HTR-8/SVneo (cell line): ENCODE data around the gene AFF2.

Experiments
- DNase-seq: peaks from one replicate; pipeline ENCODE4 v3.0.0; 2011; ENCODE audit warnings: low spot score, mixed read lengths; ENCODE audit not compliant: insufficient read length
- FAIRE-seq: peaks from 2 replicates; lab custom pipeline; 2011; peaks lifted over from hg19 to GRCh38; lab: Jason Lieb, UNC

AFF2 gene

DNA sequence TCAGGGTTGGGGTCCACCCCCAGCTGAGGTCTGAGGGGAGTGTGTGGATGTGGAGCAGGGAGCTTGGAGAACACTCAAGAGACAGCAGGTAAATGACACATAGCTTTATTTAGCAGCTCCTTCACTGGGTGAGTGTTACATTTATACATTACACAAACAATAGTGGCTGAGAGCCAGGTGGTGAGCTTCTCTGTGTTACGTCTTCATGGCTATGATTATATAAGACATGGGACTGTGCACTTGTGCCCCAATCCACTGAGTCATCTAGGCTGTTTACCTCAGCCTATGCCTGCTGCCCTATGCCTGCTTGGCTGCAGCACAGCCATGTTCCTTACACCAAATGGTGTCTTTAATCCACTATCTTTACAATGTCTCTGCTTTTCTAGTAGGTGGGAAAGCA, 459.6 kb downstream of the AFF2 start:
- FAIRE-seq (no peak), DNase-seq (no peak)

DNA sequence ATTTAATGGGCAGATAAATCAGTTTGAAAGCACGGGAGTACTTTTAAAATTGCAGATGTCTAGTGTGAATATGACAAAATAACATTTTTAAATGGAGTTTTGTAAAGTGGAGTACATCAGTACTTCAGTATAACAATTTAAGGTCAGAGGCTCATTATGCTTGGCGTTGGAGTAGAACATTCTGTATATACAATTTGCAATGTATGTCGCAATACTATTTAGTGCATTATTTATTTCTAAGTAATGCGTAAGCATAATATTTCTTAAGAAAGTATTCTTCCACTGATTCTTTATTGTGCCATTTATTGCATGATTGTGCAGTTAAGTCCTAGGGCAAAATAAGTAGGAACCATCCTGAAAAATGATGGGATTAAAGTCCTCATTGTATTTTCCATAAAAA, 461.6 kb downstream of the AFF2 start:
- no peak for DNase-seq
- no peak for FAIRE-seq

DNA sequence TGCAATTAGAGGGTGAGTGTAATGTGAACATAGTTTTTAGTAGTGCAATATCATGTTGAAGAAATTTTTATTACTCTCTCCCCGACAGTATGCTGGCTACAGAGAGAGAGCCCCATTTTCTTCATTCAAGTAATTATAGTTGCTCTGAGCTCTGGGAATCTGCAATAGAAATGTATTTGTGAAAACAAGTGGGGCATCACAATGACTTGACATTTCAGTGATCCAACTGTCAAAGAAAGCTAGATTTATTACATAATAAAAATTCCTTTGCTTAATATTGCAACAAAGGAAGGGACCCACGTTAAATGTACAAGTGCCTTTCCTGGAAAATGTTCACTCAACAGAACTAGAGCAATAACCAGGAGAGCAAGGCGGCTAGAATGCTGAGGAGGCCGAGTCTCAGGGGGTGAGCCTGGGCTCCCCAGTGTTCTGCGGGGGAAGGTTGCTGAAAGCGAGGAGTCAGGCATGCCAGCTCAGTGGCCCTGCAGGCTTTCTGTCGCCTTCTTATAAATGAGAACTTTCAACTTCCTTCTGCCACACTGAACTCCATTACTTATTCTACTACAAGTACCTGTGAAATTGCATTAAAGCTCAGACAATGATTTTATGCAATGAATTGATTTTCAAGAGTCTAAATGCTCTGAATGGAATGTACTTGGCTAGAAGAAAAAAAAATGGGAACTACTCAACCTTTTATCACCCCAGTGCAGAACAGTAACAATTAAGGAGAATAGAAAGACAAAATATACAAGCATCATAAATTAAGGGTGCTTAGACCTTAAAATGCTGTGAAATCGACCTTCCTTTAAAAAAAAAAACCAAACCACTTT, 476.4 kb downstream of the AFF2 start:
- FAIRE-seq (no peak), DNase-seq (no peak)

DNA sequence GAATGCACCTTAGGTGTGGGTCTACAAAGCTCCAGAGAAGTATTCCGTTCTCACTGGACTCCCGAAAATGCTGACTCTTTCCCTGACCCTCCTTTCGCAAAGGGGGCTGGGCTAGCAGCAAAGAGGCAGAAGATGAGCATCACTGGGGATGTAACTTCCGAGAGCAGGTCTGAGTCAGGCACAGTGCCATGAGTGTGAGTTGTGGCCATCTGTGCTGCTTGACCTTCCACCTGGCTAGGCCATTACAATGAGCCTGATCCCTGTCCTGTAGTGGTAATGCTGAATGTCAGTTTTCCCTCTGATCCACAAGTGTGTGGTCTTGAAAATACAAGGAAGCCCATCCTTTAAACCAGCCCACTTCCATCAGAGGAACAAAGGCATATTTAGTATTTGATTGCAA, 479.4 kb downstream of the AFF2 start:
- FAIRE-seq = no peak
- no peak for DNase-seq

DNA sequence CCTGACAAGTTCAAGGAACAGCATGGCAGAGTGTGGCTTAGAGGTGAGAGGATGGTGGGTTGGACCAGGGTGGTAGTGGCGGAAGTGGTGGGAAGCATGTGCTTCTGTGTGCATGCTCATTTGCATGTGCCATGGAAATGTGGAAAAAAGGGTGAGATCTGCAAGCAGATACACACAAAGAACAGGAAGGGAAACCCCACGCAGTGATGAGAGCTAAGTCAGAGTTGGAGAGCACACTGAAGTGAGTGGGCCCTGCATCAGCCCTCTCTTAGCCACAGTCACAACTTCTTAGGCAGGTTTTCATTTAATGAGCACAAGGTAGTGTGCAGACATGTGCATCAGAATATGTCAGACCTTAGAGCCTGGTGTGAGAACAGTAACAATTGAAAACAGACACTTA, 483.8 kb downstream of the AFF2 start:
- FAIRE-seq = no peak
- no peak for DNase-seq

DNA sequence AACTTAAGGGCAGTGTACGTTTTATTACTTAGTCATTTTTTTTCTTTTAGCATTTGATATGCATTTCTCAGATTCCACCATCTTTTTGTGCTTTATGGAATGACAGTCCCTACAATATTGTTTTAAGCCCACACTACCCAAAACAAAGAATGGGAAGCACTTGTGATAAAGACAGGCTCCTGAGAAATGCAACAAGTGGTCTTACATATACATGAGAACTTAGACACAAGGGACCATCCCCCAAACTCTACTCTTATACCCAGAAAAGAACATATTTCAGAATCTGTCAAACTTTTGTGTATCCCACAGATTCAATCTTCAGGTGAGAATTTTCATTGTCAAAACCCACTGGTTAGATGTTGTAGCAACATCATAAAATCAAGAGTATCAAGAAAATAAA, 491.1 kb downstream of the AFF2 start:
- FAIRE-seq = no peak
- no peak for DNase-seq

DNA sequence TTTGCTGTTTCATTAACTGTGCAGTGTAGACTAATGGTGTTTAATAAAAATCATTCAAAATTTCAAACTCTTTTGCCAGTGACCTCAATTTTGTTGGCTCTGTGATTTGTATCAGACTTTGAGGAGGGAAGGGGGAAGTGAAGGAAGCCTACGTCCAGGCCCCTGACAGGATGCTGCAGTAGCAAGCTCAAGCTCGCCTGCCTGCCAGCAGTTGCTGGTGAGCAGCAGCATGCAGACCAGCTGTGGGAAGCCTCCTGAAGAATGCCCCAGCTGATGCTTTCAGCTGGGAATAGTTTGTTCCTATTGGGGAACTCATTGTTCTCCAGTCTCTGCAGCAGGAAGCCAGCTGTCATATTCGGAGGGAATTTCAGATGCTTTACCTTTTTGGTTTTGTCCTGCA, 495.2 kb downstream of the AFF2 start:
- FAIRE-seq (no peak), DNase-seq (no peak)

DNA sequence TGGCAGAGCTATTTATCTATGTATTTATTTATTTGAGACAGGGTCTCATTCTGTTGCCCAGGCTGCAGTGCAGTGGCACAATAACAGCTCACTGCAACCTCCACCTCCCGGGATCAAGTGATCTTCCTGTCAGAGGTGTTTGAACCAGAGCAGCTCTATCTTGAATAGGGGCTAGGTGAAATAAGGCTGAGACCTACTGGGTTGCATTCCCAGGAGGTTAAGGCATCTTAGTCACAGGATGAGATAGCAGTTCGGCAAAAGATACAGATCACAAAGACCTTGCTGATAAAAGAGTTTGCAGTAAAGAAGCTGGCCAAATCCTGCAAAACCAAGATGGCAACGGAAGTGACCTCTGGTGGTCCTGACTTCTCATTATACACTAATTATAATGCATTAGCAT, 501.9 kb downstream of the AFF2 start:
- DNase-seq (no peak), FAIRE-seq (no peak)

DNA sequence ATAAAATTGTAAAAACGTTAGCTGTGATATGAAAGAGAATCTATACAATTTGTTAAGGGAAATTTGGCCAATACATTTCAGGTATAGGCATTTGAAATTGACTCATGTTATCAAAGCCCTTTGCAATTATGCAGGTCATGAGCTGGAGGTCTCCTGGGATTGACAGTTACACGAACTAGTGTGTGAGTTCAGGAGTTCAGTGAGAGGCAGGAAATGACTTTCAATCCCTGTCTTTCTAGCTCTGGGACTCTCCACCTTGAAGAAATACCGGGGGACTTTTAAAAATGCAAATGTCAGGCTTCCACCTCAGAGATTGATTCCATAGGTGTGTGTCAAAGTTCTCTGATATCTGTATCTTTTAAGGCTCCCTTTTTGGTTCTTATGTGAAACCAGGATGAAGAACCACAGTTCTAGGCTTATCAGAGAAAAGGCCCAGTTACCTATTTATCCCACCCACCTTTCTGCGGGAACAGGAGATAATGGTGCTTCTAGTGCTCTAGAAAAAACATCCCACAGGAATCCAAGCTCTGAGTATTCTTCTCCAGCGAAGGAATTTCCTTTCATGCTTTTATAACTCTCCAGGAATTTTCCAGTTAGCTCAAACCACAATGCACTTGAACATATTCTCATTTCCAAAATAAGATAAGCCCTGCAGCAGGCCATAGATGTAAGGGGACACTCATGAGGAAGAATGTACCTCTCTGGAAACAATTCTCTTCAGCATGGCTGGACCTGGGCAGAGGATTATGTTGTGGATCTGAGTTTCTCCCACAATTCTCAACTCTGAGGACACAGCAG, 503.6 kb downstream of the AFF2 start:
- FAIRE-seq (no peak), DNase-seq (no peak)

DNA sequence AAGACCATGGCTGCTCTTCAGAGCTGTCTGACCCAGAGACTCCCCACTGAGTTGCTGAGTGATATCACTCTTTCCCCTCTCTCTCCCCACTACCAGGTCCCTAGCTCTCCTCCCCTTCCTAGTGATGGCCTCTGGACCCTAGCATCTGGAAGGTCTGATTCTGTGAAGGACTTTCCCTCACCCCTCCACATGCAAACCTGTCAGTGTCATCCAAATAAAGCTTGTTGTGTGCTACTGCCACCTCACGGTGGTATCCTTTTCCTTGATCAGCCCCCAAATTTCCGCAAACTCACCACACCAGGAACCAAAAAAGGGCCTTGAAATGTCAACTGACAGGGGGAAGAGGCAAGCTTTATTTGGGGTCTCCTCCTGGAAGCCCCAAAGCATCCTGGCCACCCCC, 504.5 kb downstream of the AFF2 start:
- no peak for DNase-seq
- no peak for FAIRE-seq

DNA sequence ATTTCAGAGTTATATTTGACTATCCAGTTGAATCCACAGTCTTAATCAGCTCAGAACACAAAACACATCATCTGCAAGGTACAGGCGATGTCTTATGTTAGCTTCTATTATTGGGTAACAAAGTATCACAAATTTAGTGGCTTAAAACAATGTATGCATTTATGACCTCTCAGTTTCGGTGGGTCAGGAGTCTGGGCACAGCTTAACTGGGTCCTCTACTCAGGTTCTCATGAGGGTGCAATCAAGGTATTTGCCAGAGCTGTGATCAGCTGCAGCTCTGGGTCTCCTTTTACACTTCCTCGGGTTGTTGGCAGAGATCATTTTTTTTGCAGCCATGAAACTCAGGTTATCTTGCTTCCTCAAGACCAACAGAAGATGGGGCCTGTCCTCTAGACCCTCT, 505.8 kb downstream of the AFF2 start:
- no peak for DNase-seq
- no peak for FAIRE-seq

DNA sequence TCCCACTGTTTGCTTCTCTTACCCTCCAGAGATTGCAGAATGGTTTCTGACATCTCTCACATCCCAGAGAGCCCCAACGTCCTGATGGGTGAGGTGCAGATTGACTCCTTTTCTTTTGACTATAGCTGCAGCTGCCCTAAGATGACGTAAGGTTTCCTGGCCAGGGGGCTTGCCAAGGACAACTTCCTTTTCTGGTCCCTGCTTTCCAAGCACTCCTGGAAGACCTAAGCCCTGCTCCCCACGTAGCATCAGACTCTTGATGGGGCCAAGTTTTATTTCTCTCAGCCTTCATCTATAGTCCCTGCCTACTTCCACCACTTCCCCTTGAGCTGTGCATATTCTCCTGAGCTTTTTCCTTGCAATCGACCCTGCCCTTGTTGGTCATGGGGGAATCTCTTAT, 507.0 kb downstream of the AFF2 start:
- DNase-seq (no peak), FAIRE-seq (no peak)

DNA sequence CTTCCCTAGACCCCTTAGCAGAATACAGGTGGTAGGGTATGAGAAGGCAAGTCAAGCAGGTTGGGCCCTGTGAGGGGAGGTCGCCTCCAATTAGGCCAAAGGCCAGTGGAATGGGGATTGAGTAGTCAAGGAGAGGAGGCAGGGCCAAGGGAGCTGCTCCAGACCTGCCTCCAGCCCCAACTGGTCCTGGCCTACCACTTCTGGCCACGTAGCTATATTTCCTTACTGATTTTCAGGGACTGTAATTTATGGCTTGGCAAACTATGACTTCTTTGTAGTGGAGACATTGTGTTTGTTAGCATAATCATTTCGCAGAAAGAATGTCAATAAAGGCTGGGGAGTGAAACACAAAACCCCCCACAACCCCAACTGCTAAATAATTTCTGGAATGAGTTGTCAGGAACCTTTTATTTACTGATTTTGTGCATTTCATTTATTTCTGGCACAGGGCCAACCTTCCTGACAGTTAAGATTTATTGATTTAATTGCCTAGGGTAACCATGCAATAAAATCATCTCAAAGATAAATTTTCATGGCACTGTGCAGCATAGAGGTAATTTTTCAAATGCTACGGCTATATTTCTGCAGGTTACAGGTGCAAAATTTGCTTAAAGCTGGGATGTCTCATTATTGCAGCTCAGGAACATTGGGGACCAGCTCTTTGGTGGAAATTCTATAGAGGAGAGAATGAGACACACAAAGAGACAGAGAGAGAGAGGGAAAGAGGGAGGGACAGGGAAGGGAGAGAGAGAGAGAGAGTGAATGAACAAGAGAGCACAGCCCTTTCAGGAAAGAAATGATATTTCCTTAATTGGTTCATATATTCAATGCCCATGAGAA, 509.8 kb downstream of the AFF2 start:
- FAIRE-seq (no peak), DNase-seq (no peak)

DNA sequence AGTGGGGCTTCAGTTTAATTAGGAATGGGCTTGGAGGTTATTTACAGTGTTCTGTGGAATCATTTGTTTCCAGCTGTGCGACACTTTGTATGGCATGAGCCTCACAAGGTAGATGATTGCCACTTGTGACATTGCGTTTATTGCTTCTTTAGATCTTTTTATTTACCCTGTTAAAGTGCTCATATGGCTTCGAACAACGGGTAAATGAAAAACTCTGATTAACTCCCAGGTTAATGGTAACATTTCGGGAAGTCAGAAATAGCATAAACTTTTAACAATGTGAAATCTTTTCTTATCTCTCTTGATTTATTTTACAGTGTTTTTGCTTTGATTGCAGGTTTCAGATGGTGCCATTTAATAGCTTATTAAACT, 510.4 kb downstream of the AFF2 start:
- DNase-seq = no peak

DNA sequence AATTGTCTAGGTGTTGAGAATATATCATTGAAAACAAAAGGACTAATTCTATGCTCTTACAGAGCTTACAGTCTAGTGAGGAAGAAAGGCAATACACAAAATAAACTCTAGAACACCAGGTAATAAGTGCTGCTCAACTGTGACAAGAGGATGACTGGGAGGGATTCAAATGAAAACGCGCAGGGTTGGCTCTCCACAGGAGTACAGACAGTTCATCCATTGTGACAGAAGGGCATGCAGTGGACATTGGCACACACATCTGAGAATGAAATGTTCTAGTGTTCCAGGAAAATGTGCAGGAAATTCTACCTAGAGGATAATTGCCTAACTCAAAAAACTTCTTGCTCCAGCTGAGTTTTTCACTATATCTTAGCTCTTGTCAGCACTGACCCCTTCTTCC, 512.7 kb downstream of the AFF2 start:
- DNase-seq (no peak), FAIRE-seq (no peak)

More for the DNA sequence above, 510.4 kb downstream of the AFF2 start:
- FAIRE-seq = no peak

DNA sequence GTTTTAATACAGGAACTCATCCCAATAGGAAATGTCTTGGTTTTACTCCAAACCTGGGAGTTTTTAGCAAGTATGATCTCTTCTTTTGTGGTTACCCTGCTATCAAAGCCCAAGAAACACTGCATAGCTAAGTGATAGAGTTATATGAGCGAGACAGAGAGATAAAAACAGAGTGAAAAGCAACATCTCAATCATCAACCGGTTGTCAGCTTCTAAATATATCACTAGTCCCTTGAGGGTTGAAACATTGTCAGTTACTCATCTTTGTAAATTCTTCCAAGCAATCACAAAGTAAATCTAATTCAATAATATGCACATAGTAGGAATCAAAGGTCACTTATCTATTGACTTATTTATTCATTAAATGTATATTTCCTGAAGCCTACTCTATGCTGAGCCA, 520.7 kb downstream of the AFF2 start:
- FAIRE-seq (no peak), DNase-seq (no peak)

DNA sequence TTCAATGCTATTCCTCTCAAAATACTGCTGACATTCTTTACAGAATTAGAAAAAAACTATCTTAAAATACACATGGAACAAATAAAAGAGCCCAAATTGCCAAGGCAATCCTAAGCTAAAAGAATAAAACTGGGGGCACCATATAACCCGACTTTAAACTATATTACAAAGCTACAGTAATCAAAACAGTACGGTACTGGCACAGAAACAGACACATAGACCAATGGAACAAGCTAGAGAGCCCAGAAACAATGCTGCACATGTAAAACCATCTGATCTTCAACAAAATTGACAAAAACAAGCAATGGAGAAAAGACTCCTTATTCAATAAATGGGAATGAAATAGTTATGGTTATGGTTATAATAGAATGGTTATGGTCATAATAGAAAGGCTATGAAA, 522.1 kb downstream of the AFF2 start:
- DNase-seq (no peak), FAIRE-seq (no peak)

DNA sequence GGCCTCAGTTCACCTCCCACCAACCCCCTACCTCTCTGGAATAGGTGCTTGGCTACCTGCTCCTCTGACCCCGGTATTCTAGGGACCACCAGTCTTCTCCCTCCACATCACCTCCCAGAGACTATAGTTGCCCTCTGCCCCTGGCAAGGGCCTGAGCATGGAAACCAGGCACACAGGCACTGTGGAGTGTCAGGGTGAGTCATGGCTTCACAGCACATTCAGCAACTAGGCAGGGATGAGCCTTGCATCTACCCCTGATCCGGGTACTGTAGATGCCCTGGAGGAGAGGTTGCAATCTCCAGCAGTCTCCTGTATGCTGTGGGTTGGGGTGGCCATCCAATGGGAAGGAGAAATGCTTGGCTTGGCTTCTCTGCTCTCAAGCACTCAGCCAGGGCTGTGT, 532.0 kb downstream of the AFF2 start:
- FAIRE-seq (no peak), DNase-seq (no peak)

DNA sequence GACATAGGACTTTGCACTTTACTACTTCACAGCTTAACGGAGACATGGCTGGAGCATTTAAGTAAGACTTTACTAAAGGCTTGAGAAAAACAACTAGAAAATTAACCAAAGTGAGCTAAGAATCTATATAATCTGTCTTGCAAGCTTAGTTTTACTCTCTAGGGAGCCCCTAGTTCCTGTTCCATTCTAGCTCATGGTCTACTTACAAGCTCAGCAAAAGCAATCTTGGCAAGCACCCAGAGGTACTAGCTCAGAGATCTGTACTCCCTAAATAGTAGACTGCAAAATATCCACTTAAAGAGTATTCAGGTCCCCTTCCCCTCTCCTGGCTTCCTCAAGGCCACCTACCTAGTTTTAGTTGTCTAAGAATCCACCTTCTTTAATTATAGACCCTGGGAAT, 535.7 kb downstream of the AFF2 start:
- DNase-seq (no peak), FAIRE-seq (no peak)

DNA sequence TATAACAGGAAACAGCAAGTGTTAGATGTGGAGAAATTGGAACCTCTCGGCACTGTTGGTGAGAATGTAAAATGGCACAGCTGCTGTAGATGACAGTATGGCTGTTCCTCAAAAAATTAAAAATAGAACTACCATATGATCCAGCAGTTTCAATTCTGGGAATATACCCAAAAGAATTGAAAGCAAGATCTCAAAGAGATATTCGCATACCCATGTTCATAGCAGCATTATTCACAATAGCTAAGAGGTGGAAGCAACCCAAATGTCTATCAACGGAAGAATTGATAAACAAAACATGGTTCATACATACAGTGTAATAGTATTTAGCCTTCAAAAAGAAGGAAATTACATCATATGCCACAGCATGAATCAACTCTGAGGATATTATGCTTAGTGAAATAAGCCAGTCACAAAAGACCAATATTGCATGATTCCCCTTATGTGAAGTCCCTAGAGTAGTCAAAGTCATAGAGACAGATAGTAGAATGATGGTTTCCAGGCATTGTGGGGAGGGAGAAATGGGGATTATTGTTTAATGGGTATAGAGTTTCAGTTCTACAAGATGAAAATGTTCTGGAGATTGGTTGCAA, 537.0 kb downstream of the AFF2 start:
- DNase-seq (no peak), FAIRE-seq (no peak)

DNA sequence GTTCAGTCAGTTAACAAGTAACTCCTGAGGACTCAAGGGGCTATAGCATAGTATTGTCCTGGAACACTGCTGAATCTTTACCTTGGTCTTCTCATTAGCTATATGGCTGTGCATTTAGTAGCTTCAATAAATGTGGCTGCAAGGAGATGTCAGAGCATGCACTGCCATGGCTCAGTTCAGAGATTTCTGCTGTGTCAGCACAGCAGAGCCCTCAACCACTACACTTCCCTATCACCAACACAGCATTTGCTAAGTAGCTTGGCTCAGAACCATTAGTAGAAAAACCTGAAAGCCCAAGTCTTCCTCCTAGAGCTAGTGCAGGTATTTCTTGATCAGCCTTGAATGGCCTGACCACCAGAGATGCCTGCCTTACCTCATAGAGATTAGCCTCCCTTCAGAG, 538.6 kb downstream of the AFF2 start:
- no peak for FAIRE-seq

More for the DNA sequence above, 538.6 kb downstream of the AFF2 start:
- no peak for DNase-seq
